ENCODE results near the gene FAM184A. TPM values are rescaled to one million over a fixed set of nuclear protein-coding genes. Genes with fewer than 3 reads are reported as not detected.
A peak's percentile ranks its signal among the peaks of the same experiment; 100 is the strongest.
"Not testable (repeated sequence)": the region's sequence is repeated elsewhere in the genome, so short reads cannot be mapped to it uniquely, and the experiment has no call there.

Gene FAM184A
- total RNA-seq, 4 donors from 2014 or later: 3.0 to 14.3 (median 6.3) TPM

DNA sequence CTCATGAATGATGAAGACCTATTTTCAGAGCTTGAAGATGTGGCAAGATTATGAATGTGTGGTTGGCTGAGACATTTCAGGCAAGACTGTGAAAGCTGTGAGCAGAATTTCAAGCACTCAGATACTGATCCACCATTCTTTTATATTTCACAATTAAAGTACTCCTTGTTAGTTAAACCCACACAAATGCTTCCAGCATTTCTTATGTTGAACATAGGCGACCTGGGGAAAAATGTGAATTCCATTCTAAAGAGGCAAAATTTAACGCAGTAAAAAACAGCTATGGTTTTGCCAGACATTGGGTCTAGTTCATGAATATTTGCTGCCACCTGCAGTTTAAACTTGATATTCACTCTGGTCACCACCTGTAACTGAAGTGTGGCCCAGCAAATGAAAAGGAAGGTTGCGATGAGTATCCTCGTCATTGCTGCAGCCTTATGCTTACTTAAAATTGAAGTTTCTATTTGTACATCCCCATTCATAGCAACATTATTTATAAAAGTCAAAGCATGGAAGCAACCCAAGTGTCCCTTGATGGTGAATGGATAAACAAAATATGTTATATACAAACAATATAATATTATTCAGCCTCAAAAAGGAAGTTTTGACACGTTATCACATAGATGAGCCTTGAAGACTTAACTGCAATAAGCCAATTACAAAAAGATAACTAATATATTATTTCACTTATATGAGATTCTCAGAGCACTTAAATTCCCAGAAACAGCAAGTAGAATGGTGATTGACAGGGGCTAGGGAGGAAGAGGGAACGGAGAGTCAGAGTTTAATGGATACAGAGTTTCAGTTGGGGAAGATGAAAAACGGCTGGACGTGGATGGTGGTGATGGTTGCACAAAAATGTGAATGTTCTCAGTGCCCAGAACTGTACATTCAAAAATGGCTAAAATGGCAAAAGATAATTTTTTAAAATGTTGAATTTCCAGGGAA lies 32.4 kb upstream of the FAM184A start:
- ATAC-seq (ENCODE audit: low FRiP score): peak; percentile 71
- TF ChIP-seq, protein P1, sequence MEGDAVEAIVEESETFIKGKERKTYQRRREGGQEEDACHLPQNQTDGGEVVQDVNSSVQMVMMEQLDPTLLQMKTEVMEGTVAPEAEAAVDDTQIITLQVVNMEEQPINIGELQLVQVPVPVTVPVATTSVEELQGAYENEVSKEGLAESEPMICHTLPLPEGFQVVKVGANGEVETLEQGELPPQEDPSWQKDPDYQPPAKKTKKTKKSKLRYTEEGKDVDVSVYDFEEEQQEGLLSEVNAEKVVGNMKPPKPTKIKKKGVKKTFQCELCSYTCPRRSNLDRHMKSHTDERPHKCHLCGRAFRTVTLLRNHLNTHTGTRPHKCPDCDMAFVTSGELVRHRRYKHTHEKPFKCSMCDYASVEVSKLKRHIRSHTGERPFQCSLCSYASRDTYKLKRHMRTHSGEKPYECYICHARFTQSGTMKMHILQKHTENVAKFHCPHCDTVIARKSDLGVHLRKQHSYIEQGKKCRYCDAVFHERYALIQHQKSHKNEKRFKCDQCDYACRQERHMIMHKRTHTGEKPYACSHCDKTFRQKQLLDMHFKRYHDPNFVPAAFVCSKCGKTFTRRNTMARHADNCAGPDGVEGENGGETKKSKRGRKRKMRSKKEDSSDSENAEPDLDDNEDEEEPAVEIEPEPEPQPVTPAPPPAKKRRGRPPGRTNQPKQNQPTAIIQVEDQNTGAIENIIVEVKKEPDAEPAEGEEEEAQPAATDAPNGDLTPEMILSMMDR (IDR thresholded peaks at IDR 0.05): no peak
- no peak for DNase-seq (ENCODE audit: low spot score)

DNA sequence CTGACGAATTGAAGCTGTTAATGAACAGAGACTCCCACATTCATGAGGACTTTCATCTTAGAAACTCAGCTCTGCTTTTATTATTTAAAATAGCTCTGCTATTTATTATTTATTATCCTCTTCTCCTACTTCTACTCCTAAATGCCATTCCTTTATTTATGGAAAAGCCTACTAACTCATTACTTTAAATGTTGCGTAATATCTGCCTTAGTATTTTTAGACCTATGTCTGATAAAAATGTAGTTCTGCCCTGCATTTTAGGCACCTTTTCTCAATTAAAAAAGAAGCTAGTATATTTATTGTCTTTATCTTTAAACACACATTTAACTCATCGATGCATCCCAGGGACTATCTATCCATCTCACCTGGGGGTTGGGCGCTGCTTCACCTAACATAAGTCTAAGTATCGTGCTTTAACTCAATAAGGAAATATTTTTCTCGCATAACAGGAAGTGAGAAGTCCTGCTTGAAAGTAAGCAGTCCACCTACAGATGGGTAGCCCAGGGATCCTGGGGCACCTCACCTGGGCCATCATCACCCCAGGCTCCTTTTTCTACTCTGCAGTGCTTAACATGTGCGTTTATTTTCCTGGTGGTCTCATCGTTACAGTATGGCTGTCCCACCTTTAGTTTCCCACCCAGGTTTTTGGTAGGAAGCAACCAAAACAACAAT lies 31.3 kb upstream of the FAM184A start:
- DNase-seq (ENCODE audit: low spot score) (no peak), ATAC-seq (ENCODE audit: low FRiP score) (no peak)
- TF ChIP-seq, protein P1 (IDR thresholded peaks at IDR 0.05): no peak

DNA sequence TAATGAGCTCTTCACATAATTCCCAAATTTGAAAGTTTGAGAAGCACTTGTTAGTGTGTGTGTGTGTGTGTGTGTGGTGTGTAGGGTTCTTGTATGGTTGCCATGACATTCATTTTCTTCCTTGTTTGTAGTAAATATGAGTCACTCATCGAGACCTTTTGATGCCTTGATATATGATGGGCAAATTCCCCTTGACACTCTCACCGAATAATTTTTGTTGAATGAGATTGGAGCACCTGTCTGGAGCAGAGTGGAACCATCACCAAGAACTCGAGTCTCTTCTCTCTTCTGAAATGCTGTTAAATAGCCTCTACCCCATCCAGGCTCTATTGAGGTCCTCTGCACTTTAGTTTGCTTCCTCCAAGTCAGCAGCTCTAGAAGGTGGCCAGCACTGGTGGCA lies 29.6 kb upstream of the FAM184A start:
- TF ChIP-seq, protein P1 (IDR thresholded peaks at IDR 0.05): no peak
- ATAC-seq (ENCODE audit: low FRiP score) (no peak), DNase-seq (ENCODE audit: low spot score) (no peak)

DNA sequence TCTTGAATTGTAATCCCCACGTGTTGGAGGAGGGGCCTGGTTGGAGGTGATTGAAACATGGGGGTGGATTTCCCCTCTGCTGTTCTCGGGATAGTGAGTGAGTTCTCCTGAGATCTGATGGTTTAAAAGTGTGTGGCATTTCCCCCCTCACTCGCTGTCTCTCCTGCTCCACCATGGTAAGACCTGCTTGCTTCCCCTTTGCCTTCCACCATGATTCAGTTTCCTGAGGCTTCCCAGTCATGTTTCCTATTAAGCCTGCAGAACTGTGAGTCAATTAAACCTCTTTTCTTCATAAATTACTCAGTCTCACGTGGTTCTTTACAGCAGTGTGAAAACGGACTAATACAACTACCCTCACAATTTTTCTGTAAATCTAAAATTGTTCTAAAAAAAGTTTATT lies 26.8 kb upstream of the FAM184A start:
- ATAC-seq (ENCODE audit: low FRiP score) (no peak), DNase-seq (ENCODE audit: low spot score) (no peak)

DNA sequence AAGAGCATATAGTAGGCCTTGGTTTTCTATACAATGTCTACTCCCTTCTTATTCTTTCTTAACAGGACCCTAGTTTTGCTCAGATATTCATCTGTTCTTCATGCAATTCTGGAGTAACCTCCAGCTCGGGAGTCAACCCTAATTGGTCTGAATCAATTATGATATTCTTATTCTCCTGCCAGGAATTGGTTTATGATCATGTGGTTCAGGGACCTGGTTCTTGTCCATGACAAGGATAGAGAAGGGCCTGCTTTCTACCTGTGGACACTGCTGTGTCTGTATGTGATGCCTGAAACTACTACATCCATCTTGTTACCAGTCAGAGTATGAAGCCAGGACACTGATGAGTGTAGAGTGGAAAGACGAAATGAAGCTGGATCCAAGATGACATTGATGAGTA lies 24.4 kb upstream of the FAM184A start:
- ATAC-seq (ENCODE audit: low FRiP score): no peak
- TF ChIP-seq, protein P1 (IDR thresholded peaks at IDR 0.05): no peak
- no peak for DNase-seq (ENCODE audit: low spot score)

More for the DNA sequence above, 26.8 kb upstream of the FAM184A start:
- TF ChIP-seq, protein P1 (IDR thresholded peaks at IDR 0.05): no peak

DNA sequence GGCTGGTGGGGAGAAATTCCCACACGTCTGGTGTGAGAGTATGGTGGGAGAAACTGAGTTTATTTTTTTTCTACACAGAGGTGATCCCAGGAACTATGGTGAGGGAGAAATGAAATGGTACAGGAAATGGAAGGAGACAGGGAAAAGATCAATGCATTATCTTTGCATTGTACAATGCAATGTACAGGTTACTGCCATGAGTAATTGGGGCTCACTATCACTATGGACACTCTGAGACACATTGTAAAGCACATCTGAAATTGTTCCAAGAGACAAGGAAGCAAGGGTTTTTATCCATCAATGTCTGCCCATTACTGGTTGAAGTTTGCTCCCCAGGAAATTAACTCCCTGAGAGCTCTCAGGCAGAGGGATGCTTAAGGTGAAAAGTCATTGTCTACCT lies 21.7 kb upstream of the FAM184A start:
- ATAC-seq (ENCODE audit: low FRiP score): no peak
- TF ChIP-seq, protein P1 (IDR thresholded peaks at IDR 0.05): no peak
- DNase-seq (ENCODE audit: low spot score): no peak

DNA sequence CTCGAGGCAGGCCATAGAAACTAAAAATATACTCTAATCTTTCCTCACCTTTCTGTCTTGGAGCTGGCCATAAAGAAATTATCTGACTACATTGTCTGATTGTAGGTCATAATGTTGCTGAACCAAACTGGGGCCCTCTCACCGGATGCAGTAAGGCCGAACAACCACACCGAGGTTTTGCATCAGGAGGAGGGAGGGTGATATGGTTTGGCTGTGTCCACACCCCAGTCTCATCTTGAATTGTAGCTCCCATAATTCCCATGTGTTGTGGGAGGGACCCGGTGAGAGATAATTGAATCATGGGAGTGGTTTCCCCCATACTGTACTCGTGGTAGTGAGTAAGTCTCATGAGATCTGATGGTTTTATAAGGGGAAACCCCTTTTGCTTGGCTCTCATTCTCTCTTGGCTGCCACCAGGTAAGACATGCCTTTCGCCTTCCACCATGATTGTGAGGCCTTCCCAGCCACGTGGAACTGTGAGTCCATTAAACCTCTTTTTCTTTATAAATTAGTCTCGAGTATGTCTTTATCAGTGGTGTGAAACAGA lies 19.4 kb upstream of the FAM184A start:
- not testable (repeated sequence) for DNase-seq (ENCODE audit: low spot score); ATAC-seq (ENCODE audit: low FRiP score)
